Ovary (tissue), 3 donors: ENCODE measurements around the gene ANXA6.

Experiments
- CTCF ChIP-seq, 3 donors: fragments of 450-650 bp in 2 of 3; fragments of 200-600 bp in 1 of 3; IDR thresholded peaks; one replicate each; pipeline versions ENCODE4 v1.5.1 to v1.8.0; 2016 to 2022; ENCODE audit warnings: antibody characterized with exemption in 3 of 3, mild to moderate bottlenecking in 1 of 3
- EP300 ChIP-seq: sonication (generic); formaldehyde crosslinking; IDR thresholded peaks from one replicate; pipeline ENCODE4 v1.6.1; 2017; ENCODE audit warnings: antibody characterized with exemption
- POLR2A ChIP-seq: fragments of 450-650 bp; IDR thresholded peaks from one replicate; pipeline ENCODE4 v1.6.1; 2017; ENCODE audit warnings: antibody characterized with exemption, mild to moderate bottlenecking, moderate library complexity
- donor health status: DM: no; HTN: no; CAD: no.

GRCh38 chr5:151205411-151205810, 47.8 kb upstream of the ANXA6 start:
- TF ChIP-seq CTCF (IDR thresholded peaks at IDR 0.05) (no peak), EP300 (no peak), POLR2A (no peak)
